Peyer's patch (tissue), 4 donors: ENCODE measurements around the gene RBM11. TPM values are rescaled to one million over a fixed set of nuclear protein-coding genes. Genes with fewer than 3 reads are reported as not detected.

Source experiments
- DNase-seq, 3 donors: peaks; one replicate each; pipeline ENCODE4 v3.0.0-alpha.2; 2017 to 2019
- H3K27ac ChIP-seq, 4 donors: fragments of 200-600 bp; sonication (generic); one replicate each; pipeline ENCODE4 v1.5.1; 2016 to 2019
- H3K27me3 ChIP-seq, 2 donors: fragments of 200-600 bp; sonication (generic); one replicate each; pipeline ENCODE4 v1.5.1; 2019
- H3K36me3 ChIP-seq, 3 donors: fragments of 200-600 bp; sonication (generic); one replicate each; pipeline ENCODE4 v1.5.1; 2016 to 2019
- H3K4me1 ChIP-seq, 4 donors: fragments of 200-600 bp; sonication (generic); one replicate each; pipeline ENCODE4 v1.5.1; 2016 to 2019
- H3K4me3 ChIP-seq, 4 donors: fragments of 200-600 bp; sonication (generic); 1 replicate in 3 of 4; 2 replicates in 1 of 4; pipeline ENCODE4 v1.5.1; 2016 to 2019; ENCODE audit warnings: mild to moderate bottlenecking in 1 of 4
- H3K9me3 ChIP-seq, 4 donors: fragments of 200-600 bp; sonication (generic); one replicate each; pipeline ENCODE4 v1.5.1; 2016 to 2019; ENCODE audit warnings: mild to moderate bottlenecking in 1 of 4
- CTCF ChIP-seq, 6 experiments: fragments of 450-650 bp in 4 of 6; fragments of 200-600 bp in 2 of 6; sonication (generic) in 1 of 6; IDR thresholded peaks; one replicate each; pipeline ENCODE4 v1.5.1; 2017 to 2019; ENCODE audit warnings: antibody characterized with exemption in 6 of 6, mild to moderate bottlenecking in 3 of 6, moderate library complexity in 1 of 6
- POLR2A ChIP-seq, 2 donors: fragments of 450-650 bp; IDR thresholded peaks; one replicate each; pipeline ENCODE4 v1.5.1; 2017; ENCODE audit warnings: antibody characterized with exemption in 2 of 2, mild to moderate bottlenecking in 2 of 2, moderate library complexity in 2 of 2
- total RNA-seq, 4 donors: library from RNA; depleted of rRNA; stranded (reverse); fragments of >200 nt; gene quantifications; one replicate each; pipeline ENCODE4 v1.1.0, GENCODE V29; 2016

The RBM11 gene
- total RNA-seq, 4 donors from 2014 or later, result 3.1 TPM; not detected in 3

DNA sequence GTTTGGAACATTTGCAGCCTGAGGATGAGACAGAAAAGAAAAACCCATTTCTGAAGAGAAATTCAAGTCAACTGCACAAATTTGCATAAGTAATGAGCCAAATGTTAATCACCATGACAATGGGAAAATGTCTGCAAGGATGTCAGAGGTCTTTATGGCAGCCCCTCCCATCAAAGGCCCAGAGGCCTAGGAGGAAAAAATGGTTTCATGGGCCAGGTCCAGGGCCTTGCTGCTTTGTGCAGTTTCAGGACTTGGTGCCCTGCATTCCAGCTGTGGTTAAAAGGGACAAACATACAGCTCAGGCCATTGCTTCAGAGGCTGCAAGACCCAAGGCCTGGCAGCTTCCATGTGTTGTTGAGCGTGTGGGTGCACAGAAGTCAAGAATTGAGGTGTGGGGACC, 13.4 kb downstream of the RBM11 start:
- no peak for DNase-seq
- Histone ChIP-seq H3K36me3 (no peaks in the 10 kb centered on the region), H3K9me3 (peaks cover 0 to 6% (median 3%) of the 10 kb centered on the region in 4 donors), H3K27me3 (no peaks in the 10 kb centered on the region), H3K27ac (no peak overlapping the region), H3K4me3 (no peak overlapping the region), H3K4me1 (no peaks in the 10 kb centered on the region)
- no peak for TF ChIP-seq CTCF (IDR thresholded peaks at IDR 0.05)
- TF ChIP-seq POLR2A (IDR thresholded peaks at IDR 0.05), result no peak

DNA sequence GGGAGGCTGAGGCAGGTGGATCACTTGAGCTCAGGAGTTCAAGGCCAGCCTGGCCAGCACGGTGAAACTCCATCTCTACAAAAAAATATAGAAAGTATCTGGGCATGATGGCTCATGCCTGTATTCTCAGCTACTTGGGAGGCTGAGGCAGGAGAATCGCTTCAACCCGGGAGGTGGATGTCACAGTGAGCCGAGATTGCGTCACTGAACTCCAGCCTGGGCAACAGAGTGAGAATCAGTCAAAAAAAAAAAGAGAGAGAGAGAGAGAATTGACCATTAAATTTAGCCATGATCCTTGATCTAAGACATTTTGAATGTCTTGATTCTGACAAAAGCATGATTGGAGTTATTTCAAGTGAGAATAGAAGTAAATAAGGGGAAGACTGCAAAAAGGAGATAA, 19.1 kb downstream of the RBM11 start:
- no peak for DNase-seq
- Histone ChIP-seq H3K4me3 (no peak overlapping the region), H3K27me3 (no peaks in the 10 kb centered on the region), H3K36me3 (no peaks in the 10 kb centered on the region), H3K9me3 (no peaks in the 10 kb centered on the region), H3K4me1 (no peaks in the 10 kb centered on the region), H3K27ac (no peak overlapping the region)
- no peak for TF ChIP-seq CTCF (IDR thresholded peaks at IDR 0.05)
- no peak for TF ChIP-seq POLR2A (IDR thresholded peaks at IDR 0.05)

GRCh38 chr21:14236180-14236579, 20.2 kb downstream of the RBM11 start:
- Histone ChIP-seq H3K27ac (no peak overlapping the region), H3K9me3 (no peaks in the 10 kb centered on the region), H3K4me1 (no peaks in the 10 kb centered on the region), H3K36me3 (no peaks in the 10 kb centered on the region), H3K27me3 (no peaks in the 10 kb centered on the region), H3K4me3 (no peak overlapping the region)
- TF ChIP-seq POLR2A (IDR thresholded peaks at IDR 0.05) (no peak), CTCF (IDR thresholded peaks at IDR 0.05) (no peak)
- DNase-seq, result no peak

DNA sequence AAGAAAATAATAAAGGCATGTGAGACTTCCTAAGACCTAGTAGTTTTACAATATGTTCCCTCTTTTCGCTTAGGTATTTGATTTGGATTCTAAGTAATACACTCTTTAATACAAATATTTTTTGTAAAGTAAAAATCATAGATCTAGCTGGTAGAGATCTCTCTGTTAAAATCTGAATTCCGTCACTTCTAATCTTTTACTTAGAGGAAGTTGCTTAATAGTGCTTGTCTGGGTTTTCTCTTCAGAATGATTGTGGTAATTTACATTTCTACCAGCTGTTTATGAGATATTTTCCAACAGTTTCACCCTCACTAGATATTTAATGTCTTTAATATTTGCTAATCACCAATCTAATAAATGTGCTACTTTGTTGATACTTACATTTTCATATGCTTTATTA, 23.3 kb downstream of the RBM11 start:
- Histone ChIP-seq H3K4me3 (no peak overlapping the region), H3K27ac (no peak overlapping the region), H3K9me3 (no peaks in the 10 kb centered on the region), H3K4me1 (no peaks in the 10 kb centered on the region), H3K36me3 (no peaks in the 10 kb centered on the region), H3K27me3 (no peaks in the 10 kb centered on the region)
- no peak for TF ChIP-seq CTCF (IDR thresholded peaks at IDR 0.05)
- no peak for TF ChIP-seq POLR2A (IDR thresholded peaks at IDR 0.05)
- DNase-seq, result no peak

DNA sequence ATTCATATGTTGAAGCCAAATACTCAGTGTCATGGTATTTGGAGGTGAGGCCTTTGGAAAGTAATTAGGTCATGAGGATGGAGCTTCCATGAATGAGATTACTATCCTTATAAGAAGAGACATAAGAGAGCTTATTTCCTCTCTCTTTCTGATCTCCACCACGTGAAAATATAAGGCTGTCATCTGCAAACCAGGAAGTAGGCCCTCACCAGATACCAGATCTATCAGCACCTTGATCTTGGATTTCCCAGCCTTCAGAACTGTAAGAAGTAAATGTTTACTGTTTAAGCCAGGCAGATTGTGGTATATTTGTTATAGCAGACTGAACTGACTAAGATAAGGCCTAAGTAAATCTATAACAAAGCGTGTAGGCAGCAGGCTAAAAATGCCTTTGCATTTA, 25.3 kb downstream of the RBM11 start:
- no peaks in the 10 kb centered on the region for H3K9me3 ChIP-seq
- DNase-seq, result no peak
- H3K27me3 ChIP-seq, result no peaks in the 10 kb centered on the region
- H3K4me3 ChIP-seq, result no peak overlapping the region
- no peak overlapping the region for H3K27ac ChIP-seq
- TF ChIP-seq POLR2A (IDR thresholded peaks at IDR 0.05) (no peak), CTCF (IDR thresholded peaks at IDR 0.05) (no peak)
- H3K4me1 ChIP-seq, result no peaks in the 10 kb centered on the region
- H3K36me3 ChIP-seq, result no peaks in the 10 kb centered on the region

DNA sequence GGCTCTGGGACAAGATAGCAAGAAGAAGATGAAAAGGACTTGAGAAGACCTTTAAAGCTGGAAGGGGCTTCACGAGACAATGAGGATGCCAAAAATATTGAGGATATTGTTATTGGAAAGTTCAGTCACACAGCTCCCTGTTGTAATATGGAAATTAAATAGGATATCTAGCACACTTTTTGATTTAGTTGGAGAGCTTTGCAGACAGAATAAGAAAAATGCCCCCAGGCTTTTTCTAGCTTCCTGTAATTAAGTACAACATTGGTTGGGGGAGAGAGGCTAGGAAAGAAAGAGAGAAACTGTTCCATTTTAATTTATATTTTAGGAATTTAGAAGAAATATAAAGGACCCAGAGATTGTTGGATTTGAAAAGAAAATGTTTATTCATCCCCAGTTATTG, 27.5 kb downstream of the RBM11 start:
- Histone ChIP-seq H3K36me3 (no peaks in the 10 kb centered on the region), H3K27ac (no peak overlapping the region), H3K4me3 (no peak overlapping the region), H3K27me3 (no peaks in the 10 kb centered on the region), H3K9me3 (no peaks in the 10 kb centered on the region), H3K4me1 (no peaks in the 10 kb centered on the region)
- no peak for DNase-seq
- TF ChIP-seq POLR2A (IDR thresholded peaks at IDR 0.05), result no peak
- TF ChIP-seq CTCF (IDR thresholded peaks at IDR 0.05), result no peak
